C4-2B (cell line): ENCODE data around the gene LUC7L.
"Not testable (repeated sequence)": the region's sequence is repeated elsewhere in the genome, so short reads cannot be mapped to it uniquely, and the experiment has no call there.

Source experiments
- H3K27ac ChIP-seq: fragments of 450-650 bp; 2 replicates; pipeline ENCODE4 v1.5.1; 2017
- ZFX ChIP-seq: fragments of 450-650 bp; IDR thresholded peaks from 2 replicates; pipeline ENCODE4 v1.6.1; 2017
- TF ChIP-seq, protein P1 (sequence below): fragments of 450-650 bp; conservative IDR thresholded peaks from 2 replicates; pipeline ENCODE4 v1.5.1; 2017; ENCODE audit warnings: mild to moderate bottlenecking

LUC7L gene

DNA sequence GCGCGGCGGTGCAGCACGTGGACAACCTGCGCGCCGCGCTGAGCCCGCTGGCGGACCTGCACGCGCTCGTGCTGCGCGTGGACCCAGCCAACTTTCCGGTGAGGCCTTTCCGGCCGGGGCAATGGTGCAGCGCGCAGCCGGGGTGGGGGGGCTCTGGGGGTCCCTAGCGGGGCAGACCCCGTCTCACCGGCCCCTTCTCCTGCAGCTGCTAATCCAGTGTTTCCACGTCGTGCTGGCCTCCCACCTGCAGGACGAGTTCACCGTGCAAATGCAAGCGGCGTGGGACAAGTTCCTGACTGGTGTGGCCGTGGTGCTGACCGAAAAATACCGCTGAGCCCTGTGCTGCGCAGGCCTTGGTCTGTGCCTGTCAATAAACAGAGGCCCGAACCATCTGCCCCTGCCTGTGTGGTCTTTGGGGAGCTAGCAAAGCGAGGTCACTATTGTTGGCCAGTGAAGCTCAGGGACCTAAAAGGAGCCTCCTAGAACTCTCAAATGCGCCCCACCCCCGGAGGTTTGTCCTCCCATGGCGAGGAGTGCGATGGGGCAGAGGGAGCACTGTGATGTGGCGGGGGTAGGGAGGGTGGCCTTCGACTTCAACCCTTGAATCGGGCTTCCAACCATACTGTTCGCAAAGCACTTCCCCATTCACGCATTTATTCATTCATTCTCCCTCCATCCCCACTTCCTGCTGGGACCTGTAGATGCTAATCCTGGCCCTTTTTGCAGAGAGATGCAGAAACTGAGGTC, 62.7 kb downstream of the LUC7L start:
- no peak for TF ChIP-seq ZFX
- TF ChIP-seq, protein P1, sequence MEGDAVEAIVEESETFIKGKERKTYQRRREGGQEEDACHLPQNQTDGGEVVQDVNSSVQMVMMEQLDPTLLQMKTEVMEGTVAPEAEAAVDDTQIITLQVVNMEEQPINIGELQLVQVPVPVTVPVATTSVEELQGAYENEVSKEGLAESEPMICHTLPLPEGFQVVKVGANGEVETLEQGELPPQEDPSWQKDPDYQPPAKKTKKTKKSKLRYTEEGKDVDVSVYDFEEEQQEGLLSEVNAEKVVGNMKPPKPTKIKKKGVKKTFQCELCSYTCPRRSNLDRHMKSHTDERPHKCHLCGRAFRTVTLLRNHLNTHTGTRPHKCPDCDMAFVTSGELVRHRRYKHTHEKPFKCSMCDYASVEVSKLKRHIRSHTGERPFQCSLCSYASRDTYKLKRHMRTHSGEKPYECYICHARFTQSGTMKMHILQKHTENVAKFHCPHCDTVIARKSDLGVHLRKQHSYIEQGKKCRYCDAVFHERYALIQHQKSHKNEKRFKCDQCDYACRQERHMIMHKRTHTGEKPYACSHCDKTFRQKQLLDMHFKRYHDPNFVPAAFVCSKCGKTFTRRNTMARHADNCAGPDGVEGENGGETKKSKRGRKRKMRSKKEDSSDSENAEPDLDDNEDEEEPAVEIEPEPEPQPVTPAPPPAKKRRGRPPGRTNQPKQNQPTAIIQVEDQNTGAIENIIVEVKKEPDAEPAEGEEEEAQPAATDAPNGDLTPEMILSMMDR = no peak
- peak overlapping the region; percentile 17; the same call in 1 of the 2 replicates for H3K27ac ChIP-seq

DNA sequence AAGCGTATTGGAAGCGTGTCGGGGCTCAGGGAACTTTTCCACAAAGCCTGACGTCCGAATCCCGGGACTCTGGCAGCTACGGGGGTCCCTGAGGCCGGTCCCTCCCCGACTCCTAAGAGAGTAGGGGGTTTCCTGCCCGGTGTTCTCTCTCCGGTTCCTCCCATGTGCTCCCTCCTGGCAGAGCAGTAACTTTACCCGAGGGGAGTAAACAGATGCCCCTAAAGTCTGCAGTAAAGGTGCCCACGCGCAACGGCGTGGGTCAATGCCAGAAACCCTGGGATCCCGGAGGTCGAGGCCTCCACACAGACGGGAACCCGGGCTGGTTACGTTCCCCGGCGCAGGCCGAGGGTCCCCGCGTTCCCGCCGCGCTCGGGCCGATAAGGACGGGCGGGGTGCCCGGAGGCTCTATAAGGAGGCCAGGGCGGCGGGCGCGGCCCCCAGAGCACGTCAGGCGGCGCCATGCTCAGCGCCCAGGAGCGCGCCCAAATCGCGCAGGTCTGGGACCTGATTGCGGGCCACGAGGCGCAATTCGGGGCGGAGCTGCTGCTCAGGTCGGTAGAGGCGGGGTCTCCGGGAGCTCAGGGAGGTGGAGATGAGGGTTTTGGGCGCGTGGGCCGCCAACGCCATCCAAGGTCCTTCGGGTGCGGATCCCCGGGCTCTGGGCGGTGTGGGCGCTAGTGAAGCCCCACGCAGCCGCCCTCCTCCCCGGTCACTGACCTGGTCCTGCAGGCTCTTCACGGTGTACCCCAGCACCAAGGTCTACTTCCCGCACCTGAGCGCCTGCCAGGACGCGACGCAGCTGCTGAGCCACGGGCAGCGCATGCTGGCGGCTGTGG, 63.5 kb downstream of the LUC7L start, which contains the start of gene HBM:
Gene HBM (plus strand): TSS at position 440 of the 836 bp plus-strand sequence. CDS start 20 bp downstream, at position 460.
- H3K27ac ChIP-seq = peak within 1 kb of the TSS; percentile 17; the same call in 1 of the 2 replicates
- TF ChIP-seq, protein P1 = no peak
- no peak for TF ChIP-seq ZFX

DNA sequence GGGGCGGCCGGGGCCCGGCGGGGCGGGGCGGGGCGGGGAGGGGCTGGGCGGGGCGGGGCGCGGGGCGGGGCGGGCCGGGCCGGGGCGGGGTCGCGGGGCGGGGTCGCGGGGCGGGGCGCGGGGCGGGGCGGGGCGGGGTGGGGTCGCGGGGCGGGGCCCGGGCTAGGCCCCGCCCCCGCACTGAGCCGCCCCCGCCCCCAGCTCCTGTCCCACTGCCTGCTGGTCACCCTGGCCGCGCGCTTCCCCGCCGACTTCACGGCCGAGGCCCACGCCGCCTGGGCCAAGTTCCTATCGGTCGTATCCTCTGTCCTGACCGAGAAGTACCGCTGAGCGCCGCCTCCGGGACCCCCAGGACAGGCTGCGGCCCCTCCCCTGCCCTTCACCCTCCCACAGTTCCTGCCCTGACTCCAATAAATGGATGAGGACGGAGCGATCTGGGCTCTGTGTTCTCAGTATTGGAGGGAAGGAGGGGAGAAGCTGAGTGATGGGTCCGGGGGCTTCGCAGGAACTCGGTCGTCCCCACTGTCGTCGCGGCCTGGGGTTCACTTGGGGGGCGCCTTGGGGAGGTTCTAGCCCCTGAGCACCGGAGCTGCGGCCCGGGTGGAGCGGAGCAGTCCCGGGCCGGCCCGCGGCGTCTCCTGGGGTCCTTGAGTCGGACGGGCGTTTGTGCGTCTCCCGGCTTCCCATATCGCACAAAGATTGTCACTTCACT, 64.3 kb downstream of the LUC7L start:
- H3K27ac ChIP-seq = peak overlapping the region; percentile 17; the same call in 1 of the 2 replicates
- no peak for TF ChIP-seq ZFX
- TF ChIP-seq, protein P1 = no peak

DNA sequence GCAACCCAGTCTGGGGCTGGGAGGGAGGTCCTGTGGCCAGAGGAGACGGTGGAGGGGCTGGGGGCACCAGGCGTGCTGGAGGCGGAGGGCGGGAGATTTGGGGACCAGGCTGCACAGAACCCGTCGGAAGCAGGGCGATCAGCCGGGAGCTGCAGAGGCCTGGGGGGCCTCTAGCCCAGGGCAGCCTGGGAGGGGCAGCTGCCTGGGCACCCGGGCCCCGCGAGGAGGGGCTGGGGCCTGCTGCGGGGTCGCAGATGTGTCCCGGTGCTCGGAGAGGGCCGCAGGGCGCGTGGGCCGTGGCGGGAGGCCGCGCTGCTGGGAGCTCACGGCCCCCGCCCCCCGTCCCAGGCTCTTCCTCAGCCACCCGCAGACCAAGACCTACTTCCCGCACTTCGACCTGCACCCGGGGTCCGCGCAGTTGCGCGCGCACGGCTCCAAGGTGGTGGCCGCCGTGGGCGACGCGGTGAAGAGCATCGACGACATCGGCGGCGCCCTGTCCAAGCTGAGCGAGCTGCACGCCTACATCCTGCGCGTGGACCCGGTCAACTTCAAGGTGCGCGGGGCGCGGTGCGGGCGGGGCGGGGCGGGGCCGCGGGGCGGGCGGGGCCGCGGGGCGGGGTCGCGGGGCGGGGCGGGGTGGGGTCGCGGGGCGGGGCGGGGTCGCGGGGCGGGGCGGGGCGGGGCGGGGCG, 65.0 kb downstream of the LUC7L start:
- not testable (repeated sequence) for H3K27ac ChIP-seq

DNA sequence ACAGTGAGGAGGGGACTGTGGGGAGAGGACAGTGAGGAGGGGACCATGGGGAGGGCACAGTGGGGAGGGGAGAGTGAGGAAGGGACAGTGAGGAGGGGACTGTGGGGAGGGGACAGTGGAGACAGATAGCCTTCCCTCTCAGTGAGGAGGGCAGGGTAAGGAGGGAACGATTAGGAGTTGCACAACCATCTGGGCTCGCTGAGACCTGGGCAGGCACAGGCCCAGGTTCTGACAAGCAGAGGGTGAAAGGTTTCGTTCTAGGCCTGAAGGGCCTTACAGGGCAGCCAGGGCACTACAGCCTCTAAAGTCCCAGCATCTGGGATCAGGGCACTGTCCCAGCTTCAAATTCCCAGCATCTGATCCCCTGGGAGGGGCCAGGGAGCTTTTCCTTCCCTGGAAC, 65.6 kb downstream of the LUC7L start:
- H3K27ac ChIP-seq = not testable (repeated sequence)

DNA sequence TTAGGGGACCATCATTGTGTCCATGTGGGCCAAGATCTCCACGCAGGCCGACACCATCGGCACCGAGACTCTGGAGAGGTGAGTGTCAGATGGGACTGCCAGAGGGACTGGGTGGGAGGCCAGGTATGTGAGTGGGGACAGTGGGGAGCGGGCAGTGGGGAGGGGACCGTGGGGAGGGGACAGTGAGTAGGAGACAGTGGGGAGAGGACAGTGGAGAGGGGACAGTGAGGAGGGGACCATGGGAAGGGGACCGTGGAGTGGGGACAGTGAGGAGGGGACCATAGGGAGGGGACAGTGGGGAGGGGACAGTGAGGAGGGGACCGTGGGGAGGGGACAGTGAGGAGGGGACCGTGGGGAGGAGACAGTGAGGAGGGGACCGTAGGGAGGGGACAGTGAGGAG, 66.1 kb downstream of the LUC7L start:
- H3K27ac ChIP-seq = not testable (repeated sequence)

DNA sequence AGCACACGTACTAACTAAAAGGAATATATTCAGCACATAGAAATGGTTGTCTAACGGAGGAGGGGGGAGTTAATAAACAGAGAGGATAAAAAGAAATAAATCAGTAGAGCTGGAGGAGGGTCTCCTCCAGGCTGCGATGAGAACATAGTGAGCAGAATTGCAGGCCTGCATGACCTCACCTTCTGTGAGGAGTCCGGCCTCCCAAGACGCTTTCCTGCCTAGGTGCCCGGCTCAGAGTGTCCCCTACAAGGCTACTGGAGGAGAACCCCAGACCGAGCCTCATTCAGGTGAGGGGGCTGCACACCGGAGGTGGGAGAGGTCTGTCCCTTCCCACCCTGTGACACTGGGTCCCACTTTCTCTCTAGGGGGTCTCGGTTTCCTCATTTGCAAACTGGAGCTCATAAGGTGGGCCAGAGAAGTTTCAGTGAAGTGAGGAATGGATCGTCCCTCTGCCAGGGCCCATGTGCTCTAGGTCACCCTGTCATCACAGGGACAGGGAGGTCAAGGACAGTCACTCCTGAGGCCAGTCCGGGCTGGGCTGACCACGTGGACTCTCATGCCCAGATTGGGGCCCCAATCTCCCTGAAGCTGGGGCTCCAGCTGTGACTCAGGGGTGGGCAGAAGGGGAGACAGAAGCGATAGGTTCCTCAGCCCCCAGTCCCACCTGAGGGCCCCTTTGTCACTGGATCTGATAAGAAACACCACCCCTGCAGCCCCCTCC, 66.8 kb downstream of the LUC7L start:
- TF ChIP-seq, protein P1 = no peak
- TF ChIP-seq ZFX = no peak
- no peak overlapping the region for H3K27ac ChIP-seq

DNA sequence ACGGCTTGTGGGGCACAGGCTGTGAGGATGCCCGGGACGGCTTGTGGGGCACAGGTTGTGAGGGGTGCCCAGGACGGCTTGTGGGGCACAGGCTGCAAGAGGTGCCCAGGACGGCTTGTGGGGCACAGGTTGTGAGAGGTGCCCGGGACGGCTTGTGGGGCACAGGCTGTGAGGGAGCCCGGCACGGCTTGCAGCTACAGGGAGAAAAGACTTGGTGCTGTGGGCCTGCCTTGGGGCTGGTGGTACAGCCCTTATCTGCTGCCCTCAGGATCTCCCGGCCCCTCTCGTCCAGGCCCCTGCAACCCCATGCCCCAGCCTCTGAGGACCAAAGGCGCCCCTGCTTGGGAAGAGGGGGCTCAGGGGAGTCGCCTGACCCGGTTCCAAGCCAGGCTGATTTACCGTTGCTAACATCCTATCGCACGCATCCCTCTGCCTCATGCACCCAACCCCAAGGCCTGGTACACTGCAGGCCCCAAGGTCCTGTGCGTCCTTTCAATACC, 68.5 kb downstream of the LUC7L start:
- TF ChIP-seq ZFX = no peak
- TF ChIP-seq, protein P1 = no peak
- no peak overlapping the region for H3K27ac ChIP-seq

DNA sequence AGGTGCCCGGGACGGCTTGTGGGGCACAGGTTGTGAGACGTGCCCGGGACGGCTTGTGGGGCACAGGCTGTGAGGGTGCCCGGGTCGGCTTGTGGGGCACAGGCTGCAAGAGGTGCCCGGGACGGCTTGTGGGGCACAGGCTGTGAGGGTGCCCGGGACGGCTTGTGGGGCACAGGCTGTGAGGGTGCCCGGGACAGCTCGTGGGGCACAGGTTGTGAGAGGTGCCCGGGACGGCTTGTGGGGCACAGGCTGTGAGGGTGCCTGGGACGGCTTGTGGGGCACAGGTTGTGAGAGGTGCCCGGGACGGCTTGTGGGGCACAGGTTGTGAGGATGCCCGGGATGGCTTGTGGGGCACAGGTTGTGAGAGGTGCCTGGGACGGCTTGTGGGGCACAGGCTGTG, 69.0 kb downstream of the LUC7L start:
- H3K27ac ChIP-seq = not testable (repeated sequence)
